ENCODE measurements around the gene SDK1.

SDK1 gene

GRCh38 chr7:4269086-4269485 lies 968.0 kb downstream of the SDK1 start:
- in situ Hi-C loops (cut with MboI; ENCODE audit: low sequenced_read_pairs) = no loop called here

GRCh38 chr7:4269746-4270145 lies 968.7 kb downstream of the SDK1 start:
- in situ Hi-C loops (cut with MboI; ENCODE audit: low sequenced_read_pairs) = no loop called here

- in situ Hi-C loops (cut with MboI; ENCODE audit: low sequenced_read_pairs) = no loop called here
Observed at GRCh38 chr7:4270268-4270667, 969.2 kb downstream of the SDK1 start.

- in situ Hi-C loops (cut with MboI; ENCODE audit: low sequenced_read_pairs) = no loop called here
Observed at GRCh38 chr7:4270941-4271715, 970.1 kb downstream of the SDK1 start.

GRCh38 chr7:4271716-4272015 lies 970.6 kb downstream of the SDK1 start:
- in situ Hi-C loops (cut with MboI; ENCODE audit: low sequenced_read_pairs) = no loop called here

- in situ Hi-C loops (cut with MboI; ENCODE audit: low sequenced_read_pairs) = no loop called here
Observed at GRCh38 chr7:4272141-4272540, 971.1 kb downstream of the SDK1 start.

GRCh38 chr7:4273566-4274230 lies 972.6 kb downstream of the SDK1 start:
- in situ Hi-C loops (cut with MboI; ENCODE audit: low sequenced_read_pairs) = no loop called here

GRCh38 chr7:4274286-4274685 lies 973.2 kb downstream of the SDK1 start:
- in situ Hi-C loops (cut with MboI; ENCODE audit: low sequenced_read_pairs) = no loop called here

- in situ Hi-C loops (cut with MboI; ENCODE audit: low sequenced_read_pairs) = no loop called here
Observed at GRCh38 chr7:4277936-4278335, 976.9 kb downstream of the SDK1 start.

- in situ Hi-C loops (cut with MboI; ENCODE audit: low sequenced_read_pairs) = no loop called here
Observed at GRCh38 chr7:4279216-4279615, 978.2 kb downstream of the SDK1 start.

GRCh38 chr7:4281231-4281993 lies 980.4 kb downstream of the SDK1 start:
- in situ Hi-C loops (cut with MboI; ENCODE audit: low sequenced_read_pairs) = no loop called here

GRCh38 chr7:4282434-4283223 lies 981.6 kb downstream of the SDK1 start:
- in situ Hi-C loops (cut with MboI; ENCODE audit: low sequenced_read_pairs) = no loop called here

GRCh38 chr7:4286351-4286750 lies 985.3 kb downstream of the SDK1 start:
- in situ Hi-C loops (cut with MboI; ENCODE audit: low sequenced_read_pairs) = no loop called here

- in situ Hi-C loops (cut with MboI; ENCODE audit: low sequenced_read_pairs) = no loop called here
Observed at GRCh38 chr7:4288791-4289394, 987.8 kb downstream of the SDK1 start.

- in situ Hi-C loops (cut with MboI; ENCODE audit: low sequenced_read_pairs) = no loop called here
Observed at GRCh38 chr7:4297165-4297917, 996.3 kb downstream of the SDK1 start.

GRCh38 chr7:4297918-4298219 lies 996.8 kb downstream of the SDK1 start:
- in situ Hi-C loops (cut with MboI; ENCODE audit: low sequenced_read_pairs) = no loop called here

GRCh38 chr7:4299431-4299830 lies 998.4 kb downstream of the SDK1 start:
- in situ Hi-C loops (cut with MboI; ENCODE audit: low sequenced_read_pairs) = no loop called here

GRCh38 chr7:4302203-4302905 lies 1001.3 kb downstream of the SDK1 start:
- in situ Hi-C loops (cut with MboI; ENCODE audit: low sequenced_read_pairs) = no loop called here

GRCh38 chr7:4307316-4308204 lies 1006.5 kb downstream of the SDK1 start:
- in situ Hi-C loops (cut with MboI; ENCODE audit: low sequenced_read_pairs) = no loop called here

Measured in hTERT RPE-1 (cell line).